Activated naive CD4-positive, alpha-beta T cell treated with anti-CD3 and anti-CD28 coated beads, Interleukin-2, amount 50 U/mL, for 16 hours (primary cell): ENCODE measurements around the gene LRCH1.

ENCODE experiments used
- DNase-seq: peaks from one replicate; pipeline ENCODE4 v3.0.0-alpha.2; 2020

The LRCH1 gene

DNA sequence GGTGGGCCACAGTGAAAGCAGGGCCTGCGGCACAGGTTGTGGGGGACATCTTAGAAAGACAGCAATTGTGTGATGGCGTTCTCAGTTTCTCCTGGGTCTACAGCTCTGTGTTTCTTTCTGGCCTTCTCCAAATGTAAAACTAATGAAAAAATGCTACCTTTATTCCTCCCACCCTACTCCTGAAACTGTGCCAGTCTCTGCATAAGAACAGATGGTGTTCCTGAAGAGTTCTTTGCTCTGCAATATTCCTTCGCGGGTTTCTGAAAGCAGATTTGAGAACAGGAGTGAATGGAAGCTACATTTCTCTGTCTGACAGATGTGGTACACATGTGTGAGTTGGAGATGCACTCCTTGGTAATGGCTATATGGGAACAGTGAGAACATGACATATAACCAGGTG is 18.0 kb upstream of the LRCH1 start:
- no peak for DNase-seq

DNA sequence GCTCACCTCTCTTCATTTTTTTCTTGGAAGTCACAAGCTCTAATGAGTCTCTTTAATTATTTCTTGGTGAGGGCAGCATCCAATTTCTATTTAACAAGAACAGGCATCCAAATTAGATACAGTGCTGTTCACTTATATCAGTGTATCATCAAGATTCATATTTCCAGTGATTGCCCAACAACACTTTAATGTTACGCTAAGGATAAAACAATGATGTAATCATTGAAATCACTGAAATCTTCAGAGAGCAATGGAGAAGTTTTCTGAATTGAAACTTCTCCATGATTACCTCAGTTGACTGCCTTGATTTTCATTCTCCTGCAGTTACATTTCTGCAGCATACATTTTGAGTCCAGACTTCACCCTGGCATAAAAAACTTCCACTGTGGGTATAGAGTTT is 17.1 kb upstream of the LRCH1 start:
- DNase-seq = no peak

DNA sequence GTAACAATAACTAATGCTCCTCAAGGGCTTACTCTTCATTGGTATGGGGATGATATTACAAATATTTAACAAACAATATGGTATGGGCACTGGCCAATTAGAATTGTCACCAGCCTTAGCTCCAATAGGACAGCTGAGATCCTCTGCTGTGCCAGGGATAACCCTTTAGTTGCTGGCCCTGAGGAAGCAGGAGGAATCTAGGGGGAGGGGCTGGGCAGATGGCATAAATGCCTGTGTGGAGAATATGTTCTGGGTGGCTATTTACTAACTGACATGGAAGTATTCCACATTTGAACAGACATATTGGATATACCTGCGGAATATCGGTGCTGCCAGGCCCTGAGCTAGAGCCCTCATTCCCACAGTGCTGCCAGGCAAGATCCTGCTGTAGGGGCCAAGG is 16.6 kb upstream of the LRCH1 start:
- no peak for DNase-seq

DNA sequence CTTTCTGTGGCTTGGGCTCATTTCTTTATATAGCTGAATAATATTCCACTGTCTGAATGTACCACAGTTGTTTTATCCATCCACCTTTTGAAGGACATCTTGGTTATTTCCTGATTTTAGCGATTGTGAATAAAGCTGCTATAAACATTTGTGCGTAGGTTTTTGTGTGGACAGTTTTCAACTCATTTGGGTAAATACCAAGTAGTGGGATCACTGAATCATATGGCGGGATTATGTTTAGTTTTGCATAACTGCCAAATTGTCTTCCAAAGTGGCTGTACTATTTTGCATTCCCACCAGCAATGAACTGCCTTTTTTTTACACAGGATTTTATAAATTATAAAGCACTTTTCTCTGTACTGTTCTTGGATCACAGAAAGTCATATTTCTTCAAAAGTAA is 13.7 kb upstream of the LRCH1 start:
- no peak for DNase-seq

DNA sequence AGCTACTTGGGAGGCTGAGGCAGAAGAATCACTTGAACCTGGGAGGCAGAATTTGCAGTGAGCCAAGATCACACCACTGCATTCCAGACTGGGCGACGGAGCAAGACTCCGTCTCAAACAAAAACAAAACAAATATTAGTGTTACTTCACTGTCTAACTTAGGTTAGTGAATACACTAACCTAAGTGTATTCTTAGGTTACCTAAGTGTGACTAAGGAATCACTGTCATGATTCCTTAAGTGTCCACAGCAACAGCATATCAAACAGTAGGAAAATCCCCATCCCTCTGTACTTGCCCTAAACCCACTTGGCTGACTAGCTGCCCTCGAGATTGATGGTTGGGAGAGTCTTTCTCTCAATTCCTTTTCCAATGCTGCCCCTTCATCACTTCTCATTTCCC is 11.8 kb upstream of the LRCH1 start:
- no peak for DNase-seq

DNA sequence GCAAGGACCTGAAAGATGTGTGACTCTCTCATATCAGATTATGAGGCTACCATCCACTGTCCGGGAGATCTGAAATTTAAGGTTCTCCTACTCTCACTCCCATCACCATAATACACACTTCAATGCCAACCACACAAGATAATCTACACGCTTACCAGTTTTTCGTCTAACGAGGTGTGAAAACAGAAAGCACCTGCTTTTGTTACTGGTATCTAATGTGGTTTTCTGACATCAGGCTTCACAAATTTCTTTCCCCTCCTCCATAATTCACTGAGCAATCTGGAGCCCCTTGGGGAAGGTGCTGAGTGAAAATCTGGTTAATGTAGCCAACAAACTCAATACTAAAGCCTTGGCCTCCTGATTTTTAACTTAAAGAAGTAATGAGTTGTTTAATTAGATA is 10.1 kb upstream of the LRCH1 start:
- no peak for DNase-seq

DNA sequence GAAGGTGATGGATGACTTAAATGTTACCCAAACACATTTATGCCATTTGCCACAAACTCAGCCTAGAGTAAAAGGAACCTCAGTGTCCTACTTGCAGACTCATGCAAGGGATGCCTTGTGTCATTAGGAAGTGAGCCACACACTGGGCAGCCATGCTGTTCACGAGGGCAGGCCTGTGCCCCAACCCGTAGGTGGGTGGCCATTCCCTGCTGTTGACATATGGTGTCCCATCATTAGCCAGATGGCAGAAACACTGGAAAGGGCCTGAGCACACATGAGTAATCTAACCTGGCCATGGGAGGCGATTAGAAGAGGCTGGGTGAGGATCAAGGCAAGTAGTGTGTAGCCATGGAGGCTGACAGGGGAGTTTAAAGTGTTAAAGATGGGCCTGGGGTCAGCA is 9.7 kb upstream of the LRCH1 start:
- DNase-seq = no peak

DNA sequence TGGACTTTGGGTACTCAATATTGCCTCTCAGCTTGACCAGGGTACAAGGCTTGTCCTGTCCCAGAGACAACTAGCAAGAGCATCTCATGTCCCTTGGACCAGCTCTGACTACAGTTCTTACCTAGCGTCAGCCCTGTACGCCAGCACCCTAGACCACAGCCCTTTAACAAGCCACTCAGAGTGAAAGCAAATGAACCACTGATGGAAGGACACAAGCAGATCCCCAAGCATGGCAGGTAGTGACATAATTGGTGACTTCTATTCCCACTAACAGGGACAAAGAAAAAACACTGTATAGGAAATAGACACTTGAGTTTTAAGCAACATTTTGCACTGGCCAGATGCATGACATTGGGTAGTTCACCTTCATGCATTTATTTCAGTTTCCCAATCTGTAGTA is 8.8 kb upstream of the LRCH1 start:
- no peak for DNase-seq

DNA sequence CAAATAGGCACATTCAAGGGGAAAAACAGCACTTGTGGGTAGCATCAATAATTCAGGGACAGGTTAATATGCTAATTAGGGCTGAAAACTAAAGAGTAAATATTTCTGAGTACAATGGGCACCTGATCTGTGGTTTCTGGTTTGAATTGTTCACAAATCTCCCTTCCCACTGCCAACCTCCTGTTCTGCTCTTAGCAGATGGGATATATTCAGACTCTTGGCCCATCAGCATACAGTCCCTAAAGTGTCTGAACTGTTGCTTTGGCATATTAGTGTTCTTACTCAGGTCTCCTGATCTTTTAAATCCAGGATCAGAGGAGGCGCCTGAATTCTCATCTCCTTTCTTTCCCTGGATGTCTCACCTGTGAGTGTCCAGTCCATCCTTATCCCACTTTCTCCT is 8.2 kb upstream of the LRCH1 start:
- DNase-seq = no peak

DNA sequence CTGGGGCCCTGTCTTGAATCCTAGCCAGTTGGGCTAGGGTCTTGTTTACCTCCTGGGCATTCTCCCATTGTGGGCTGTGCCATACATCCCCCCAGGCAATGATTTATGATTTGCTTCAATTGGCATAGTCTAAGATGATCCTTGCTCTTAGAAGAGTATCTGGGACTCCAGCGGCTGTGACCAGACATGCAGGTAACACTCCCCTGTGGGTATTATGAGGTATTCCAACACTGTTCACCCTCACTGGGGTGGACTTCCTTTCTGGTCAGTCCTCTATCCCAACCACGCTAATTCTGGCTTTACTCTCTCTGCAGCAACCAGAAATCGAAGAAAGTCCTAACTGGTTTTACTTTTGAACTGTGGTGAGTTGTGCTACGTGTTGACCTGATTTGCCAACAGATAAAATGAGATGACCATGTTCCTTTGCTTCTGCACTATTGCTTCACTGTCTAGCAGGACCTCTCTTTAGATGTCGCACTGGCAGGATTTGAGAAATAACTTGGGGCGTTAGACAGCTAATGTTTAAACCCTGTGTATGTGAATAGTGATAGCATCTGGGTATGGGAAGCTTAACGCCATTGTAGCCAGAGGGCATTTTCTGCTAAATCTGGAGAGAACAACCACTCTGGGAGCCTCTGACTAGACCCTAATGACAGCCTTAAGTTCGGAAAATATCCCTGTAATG is 6.7 kb upstream of the LRCH1 start:
- DNase-seq = no peak

DNA sequence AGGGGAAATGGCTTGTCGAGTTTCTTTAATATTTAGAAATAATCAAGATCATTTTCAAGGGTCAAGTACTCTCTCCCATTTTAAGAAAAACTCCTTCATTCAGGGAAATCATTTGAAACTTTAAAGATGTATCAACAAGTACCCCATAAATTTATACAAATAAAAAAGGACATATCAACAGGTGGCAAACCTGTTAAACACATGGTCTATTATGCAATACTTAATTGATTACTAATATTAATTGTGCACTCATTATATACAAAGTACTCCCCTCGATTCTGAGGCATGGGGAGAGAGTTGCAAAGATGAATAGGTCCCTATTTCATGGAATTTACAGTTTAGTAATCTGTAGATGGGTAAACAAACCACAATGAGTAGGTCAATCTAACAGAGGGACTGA is 2.1 kb upstream of the LRCH1 start:
- DNase-seq = no peak

DNA sequence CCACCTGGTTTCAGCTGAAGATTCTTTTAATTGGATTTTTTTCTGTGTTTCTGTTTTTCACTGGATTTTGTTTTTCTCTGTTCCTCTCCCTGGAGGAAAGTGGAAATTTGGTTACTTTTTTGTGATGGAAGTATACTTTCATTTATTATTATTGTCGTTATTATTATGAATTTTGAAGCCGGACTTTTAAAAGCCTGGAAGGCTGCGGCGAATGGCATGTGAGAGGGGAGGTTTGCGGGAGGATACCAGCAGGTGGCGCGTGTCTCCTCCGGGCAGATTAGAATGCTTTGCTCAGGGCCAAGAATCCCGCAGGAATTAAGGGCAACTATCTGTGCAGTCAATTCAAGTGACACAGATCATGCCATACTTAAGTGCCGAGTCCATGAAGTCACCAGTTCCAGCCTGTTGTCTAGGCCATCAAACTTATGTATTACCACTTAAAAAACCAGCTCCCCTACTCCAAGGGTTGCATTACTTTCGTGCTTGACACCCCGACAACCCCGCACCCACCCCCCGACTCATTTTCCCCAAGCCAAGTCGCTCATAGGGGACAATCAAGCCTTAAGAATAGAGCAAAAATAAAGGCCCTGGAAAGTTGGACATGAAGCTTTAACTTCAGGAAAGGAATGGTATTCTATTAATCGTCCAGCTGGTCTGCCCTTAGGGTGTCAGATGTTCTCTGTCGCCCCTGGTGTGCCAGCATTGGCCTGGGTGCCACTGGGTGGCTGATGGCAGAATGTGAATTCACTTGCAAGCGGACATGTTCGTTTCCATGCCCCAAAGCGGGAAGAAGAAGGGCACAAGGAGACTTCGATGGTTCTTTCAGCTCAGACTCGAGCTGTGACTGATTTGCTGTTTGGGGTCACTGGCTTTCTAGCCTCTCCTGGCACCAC is 1.3 kb upstream of the LRCH1 start:
- peak; percentile 68 for DNase-seq

DNA sequence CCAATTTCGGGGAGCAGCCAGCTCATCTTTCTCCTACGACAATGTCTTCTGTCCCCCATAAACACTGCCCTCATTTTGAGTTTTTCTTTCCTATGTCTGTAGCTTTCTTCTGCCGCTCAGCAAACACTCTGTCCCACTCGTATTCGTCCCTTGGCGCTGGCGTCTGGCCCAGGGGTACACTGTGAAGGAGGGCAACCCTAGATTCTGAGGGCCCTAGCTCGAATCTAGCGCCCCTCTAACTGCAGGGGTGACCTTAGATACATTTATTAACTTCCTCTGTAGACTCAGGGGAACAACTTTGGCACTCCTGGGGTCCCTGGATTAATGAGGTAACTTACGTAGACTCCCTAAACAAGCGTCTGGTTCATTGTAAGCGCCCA is 677 bp upstream of the LRCH1 start:
- DNase-seq = no peak

DNA sequence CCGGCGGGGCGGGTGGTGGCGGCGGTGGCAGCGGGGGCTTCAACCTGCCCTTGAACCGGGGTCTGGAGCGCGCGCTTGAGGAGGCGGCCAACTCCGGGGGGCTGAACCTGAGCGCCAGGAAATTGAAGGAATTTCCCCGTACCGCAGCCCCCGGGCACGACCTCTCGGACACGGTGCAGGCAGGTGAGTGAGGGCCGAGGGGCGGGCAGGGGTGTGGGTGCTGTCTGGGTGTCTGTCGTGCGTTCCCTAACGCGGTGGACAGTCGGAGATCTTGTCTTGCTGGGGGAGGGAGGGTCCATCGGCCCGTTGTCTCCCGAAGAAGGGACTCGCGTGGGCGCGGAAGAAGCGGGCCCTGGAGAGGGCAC is 533 bp downstream of the LRCH1 start:
- no peak for DNase-seq

DNA sequence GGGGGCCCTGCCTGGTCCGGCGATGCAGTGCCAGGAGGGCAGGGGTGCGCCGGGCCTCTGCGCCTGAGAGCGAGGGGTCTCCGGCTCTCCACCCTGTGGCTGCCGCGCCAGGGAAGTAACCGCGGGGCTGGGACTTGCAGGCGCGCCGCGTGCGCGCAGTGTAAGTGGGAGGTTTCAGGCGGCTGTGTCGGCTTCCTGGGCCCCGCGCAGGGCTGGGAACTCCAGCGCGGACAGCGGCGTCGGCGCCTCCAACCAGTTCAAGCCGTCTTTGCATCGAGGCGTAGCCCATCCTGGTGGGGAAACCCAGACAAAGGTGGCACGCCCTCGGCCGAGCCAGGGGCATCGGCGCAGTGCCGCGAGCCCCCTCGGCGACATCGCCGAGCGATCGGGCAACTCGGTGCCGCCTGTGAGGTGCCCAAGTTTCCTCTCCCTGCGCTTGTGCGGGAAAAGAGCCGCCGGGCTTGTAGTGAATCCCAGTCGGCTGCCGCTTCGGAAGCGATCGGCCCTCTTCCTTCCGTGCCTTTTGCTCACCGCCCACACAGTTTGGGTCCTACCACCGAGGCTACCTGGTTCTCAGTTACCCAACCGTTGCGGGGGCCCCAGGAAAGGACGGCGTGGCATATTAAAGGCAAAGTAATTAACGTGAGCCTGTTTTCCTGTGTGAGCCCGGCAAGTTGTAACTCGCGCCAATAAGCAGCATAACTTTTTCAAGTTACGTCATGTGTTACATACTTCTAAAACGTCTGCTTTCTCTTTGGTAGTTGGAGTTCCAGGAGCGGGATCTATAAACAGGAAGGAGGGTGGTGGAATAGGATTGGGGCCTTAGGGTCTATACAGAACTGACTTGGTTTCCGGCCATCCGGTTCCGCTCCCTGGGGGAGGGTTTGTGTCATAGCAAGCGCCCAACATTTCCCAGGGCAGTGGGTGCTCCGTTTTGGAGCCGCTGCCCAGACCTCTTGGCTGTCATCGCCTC is 1.2 kb downstream of the LRCH1 start:
- DNase-seq = peak; percentile 71

DNA sequence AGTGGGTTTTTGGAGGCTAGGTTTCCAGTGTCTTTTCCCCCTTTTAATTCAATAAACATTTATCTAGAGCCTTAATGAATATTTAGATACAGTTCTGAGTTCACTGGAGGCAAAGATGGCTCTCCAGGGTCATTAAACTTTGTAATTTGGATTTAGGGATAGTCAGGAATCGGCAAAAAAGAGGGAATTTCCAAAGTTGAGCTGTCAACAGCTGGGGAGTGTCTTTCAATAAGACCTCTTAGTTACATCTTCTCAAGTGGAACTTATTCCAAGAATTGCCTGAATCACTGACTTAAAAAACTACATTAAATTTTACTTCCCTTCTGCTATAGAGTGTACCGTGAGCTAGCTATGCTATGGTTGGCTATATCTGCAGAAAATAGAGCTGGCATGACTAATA is 2.0 kb downstream of the LRCH1 start:
- no peak for DNase-seq

DNA sequence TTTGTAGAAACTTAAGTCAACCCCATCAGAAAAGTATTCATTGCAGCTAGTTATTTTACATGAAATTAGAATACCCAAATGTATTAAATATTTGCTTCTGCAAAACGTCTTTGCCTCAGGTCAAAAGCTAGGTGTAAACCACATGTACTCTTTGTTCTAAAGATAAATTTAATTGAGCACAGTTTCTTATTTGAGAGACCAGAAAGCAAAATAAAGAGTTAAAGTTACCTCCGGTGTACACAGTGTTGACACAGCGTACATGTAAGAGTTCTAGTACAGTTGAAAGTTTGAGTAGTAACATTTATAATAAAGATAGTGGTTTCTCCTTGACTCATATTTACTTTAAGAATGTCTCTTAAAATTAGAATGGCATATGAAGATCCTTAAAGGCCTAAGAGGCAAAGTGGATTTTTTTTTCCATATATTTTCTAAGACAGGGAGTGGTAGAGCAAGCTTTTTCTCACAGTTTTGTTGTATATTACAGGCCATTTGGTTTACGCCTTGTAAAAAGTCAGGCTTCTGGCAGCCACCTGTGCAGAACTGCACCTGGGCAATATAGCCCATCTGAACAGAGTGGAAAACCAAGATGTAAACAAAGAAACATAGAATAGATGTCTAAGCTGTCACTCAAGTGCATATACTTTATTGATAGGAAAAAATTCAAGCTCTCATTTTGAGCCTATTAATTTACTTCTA is 2.9 kb downstream of the LRCH1 start:
- no peak for DNase-seq

DNA sequence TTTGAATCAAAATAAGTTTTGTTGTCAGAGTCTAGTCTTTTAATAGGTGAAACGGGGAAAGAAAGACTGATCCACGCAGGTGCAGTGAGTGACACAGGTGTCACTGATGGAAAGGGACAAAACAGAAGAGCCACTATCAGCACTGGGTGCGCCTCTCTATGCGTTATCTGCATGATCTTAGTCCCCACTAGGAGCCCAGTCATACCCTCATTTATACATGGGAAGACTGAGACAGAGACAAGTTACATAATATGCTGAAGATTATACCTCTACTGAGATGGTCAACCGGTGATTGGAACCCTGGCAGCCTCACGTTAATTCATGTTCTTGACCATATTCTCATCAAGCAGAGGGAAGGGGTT is 3.4 kb downstream of the LRCH1 start:
- no peak for DNase-seq

DNA sequence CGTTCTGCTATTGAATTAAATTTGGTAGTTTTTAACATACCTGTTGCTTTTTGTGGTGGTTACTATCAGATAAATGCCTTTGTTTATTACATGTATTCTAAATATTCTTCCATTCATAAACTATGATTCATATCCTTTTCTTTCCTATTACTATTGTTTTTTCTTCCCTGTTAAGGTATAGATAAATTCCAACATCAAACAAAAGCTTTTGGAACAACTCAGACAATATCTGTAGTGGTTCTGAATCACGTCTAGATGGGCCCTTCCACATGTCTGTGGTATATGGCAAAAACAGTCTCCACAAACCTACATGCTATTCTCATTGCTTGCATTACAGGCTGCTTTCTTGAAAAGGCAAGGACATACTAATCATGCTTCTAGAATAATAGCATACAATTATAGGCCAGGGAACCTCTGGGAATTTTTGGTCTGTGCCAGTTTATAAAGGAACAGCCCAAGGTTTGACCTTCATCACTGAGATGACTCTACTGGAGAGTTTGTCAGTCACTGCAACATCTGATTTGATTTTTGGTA is 6.4 kb downstream of the LRCH1 start:
- no peak for DNase-seq

DNA sequence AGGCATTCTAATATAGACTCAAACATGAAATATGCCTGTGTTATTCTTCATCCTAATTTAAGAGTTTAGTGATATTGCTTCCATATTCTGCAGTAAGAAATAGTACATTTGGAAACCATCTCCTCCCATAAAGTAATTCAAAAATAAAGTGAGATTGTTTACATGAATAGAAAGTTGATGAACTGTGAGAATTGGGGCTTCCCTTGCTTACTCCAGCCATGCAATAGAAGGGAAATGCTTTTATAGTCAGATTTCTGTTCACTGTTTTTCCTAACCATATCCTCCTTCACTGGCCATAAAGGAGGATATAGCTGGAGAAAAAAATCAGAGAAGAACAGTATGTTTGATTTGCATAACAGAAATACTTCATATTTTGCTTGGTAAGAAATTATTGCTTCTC is 7.8 kb downstream of the LRCH1 start:
- DNase-seq = no peak

DNA sequence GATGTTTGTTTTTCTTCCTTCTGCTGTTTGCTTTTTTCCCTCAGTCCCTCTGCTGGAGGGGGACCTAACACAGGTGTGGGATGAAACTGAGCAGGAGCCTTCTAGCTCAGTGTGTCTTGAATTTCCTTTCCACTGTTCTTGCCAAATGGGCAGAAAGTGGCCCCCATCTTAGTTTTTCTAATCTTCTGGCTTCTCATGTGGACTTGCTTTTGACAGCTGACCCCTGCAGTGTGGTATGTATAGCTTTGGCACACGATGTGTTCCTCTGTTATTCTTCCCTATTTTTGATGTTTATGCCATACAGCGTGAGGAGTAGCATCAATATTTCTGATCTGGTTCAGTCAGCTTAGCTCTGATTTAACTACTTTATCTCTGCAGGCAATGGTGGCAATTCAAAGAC is 8.3 kb downstream of the LRCH1 start:
- no peak for DNase-seq

DNA sequence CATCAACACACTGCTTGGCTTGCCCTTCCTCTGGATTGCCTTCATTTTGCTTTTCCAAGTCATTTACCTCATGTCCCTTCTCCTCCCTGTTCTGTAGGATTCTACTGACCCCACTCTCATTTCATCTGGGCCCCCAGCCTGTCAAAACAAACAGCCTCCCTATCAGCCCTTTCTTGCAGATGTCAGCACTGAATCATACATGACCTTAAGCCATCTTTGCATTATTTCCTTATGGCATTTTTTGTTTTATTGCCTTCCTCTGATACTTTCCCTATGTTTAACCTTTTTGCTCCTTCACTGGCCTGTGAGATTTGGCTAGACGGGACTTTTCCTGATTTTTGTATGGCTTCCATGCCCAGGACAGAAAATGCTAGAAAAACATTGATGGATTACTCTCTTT is 8.7 kb downstream of the LRCH1 start:
- no peak for DNase-seq

DNA sequence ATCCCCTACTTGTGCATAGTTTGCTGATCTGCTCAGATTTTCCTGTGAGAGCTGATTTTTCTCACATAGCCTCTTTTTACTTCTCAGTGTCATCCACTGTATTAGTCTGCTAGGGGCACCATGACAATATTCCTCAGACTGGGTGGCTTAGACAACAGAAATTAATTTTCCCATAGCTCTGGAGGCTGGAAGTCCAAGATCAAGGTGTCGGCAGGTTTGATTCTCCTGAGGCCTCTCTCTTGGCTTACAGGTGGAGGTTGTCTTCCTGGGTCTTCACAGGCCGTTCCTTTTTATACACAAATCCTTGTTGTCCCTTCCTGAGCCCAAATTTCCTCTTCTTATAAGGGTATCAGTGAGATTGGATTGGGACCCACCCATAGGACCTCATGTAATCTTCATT is 9.2 kb downstream of the LRCH1 start:
- no peak for DNase-seq
